GM23248 (cell line): Measurements from ENCODE around the gene SYNPO2. TPM values are rescaled to one million over a fixed set of nuclear protein-coding genes. Genes with fewer than 3 reads are reported as not detected.

ENCODE experiments used
- DNase-seq: peaks from one replicate; pipeline ENCODE4 v3.0.0-alpha.2; 2015
- H2AFZ ChIP-seq: fragments of 200-600 bp; sonication (generic); 2 replicates; pipeline ENCODE4 v1.6.1; 2016; ENCODE audit warnings: antibody characterized with exemption
- H3F3A ChIP-seq: fragments of 200-600 bp; sonication (generic); 2 replicates; pipeline ENCODE4 v1.6.1; 2016; ENCODE audit warnings: mild to moderate bottlenecking, antibody characterized with exemption, mixed run types; ENCODE audit not compliant: insufficient read depth
- H3K27ac ChIP-seq: fragments of 200-600 bp; sonication (generic); 2 replicates; pipeline ENCODE4 v1.5.1; 2016; ENCODE audit warnings: mild to moderate bottlenecking
- H3K27me3 ChIP-seq: fragments of 200-600 bp; sonication (generic); replicated peaks from 2 replicates; pipeline ENCODE4 v1.6.1; 2016; ENCODE audit warnings: mild to moderate bottlenecking; ENCODE audit not compliant: insufficient read depth
- H3K36me3 ChIP-seq: fragments of 200-600 bp; sonication (generic); 2 replicates; pipeline ENCODE4 v1.6.1; 2016; ENCODE audit warnings: low read depth, mild to moderate bottlenecking
- H3K4me1 ChIP-seq: fragments of 200-600 bp; sonication (generic); 2 replicates; pipeline ENCODE4 v1.6.1; 2016; ENCODE audit warnings: mild to moderate bottlenecking; ENCODE audit not compliant: insufficient read depth
- H3K4me2 ChIP-seq: fragments of 200-600 bp; sonication (generic); one replicate; pipeline ENCODE4 v1.6.1; 2016; ENCODE audit warnings: mild to moderate bottlenecking; ENCODE audit not compliant: unreplicated experiment
- H3K4me3 ChIP-seq: fragments of 200-600 bp; sonication (generic); 2 replicates; pipeline ENCODE4 v1.5.1; 2016; ENCODE audit warnings: mild to moderate bottlenecking
- H3K79me2 ChIP-seq: fragments of 200-600 bp; sonication (generic); 2 replicates; pipeline ENCODE4 v1.6.1; 2016; ENCODE audit warnings: mild to moderate bottlenecking; ENCODE audit not compliant: insufficient read depth
- H3K9ac ChIP-seq: fragments of 200-600 bp; sonication (generic); 2 replicates; pipeline ENCODE4 v1.6.1; 2016; ENCODE audit warnings: mild to moderate bottlenecking
- H3K9me2 ChIP-seq: fragments of 200-600 bp; sonication (generic); 2 replicates; pipeline ENCODE4 v1.6.1; 2016; ENCODE audit warnings: mixed run types, mild to moderate bottlenecking, moderate library complexity; ENCODE audit not compliant: insufficient read depth
- H3K9me3 ChIP-seq: fragments of 200-600 bp; sonication (generic); one replicate; pipeline ENCODE4 v1.6.1; 2017; ENCODE audit warnings: low read depth
- H4K20me1 ChIP-seq: fragments of 200-600 bp; sonication (generic); 2 replicates; pipeline ENCODE4 v1.6.0; 2016; ENCODE audit not compliant: insufficient read depth
- EZH2 ChIP-seq: fragments of 200-600 bp; sonication (generic); IDR thresholded peaks from 2 replicates; pipeline ENCODE4 v1.6.1; 2018; ENCODE audit warnings: antibody characterized with exemption, mild to moderate bottlenecking; ENCODE audit not compliant: insufficient read depth, poor library complexity, severe bottlenecking
- EZH2phosphoT487 ChIP-seq: fragments of 200-600 bp; sonication (generic); IDR thresholded peaks from 2 replicates; pipeline ENCODE4 v1.6.1; 2018; ENCODE audit warnings: antibody characterized with exemption, moderate library complexity, mild to moderate bottlenecking, low read depth; ENCODE audit not compliant: insufficient read depth
- WGBS, 2 experiments: methylation state at CpG; one replicate each; pipeline ENCODE4 v1.1.6; 2015 to 2017; ENCODE audit warnings: low lambda C conversion rate in 2 of 2, low coverage in 1 of 2; ENCODE audit errors: missing lambda C conversion rate in 2 of 2; 5-methylcytosine and 5-hydroxymethylcytosine counted together
- in situ Hi-C: fragments of 300-500 bp; cut with MboI; formaldehyde crosslinking; loops from 2 replicates; pipeline ENCODE4 v1.15.0; 2020
- polyA plus RNA-seq: library from polyadenylated mRNA; unstranded; fragments of >200 nt; fragmentation: Nextera tagmentation; extraction: Ambion mirVana; gene quantifications from 2 replicates; pipeline ENCODE4 v1.2.1, GENCODE V29; 2016
- total RNA-seq: library from RNA; depleted of rRNA; stranded (reverse); fragments of >200 nt; shearing (Covaris generic); gene quantifications from 2 replicates; pipeline ENCODE4 v1.2.3, GENCODE V29; 2014

Gene SYNPO2
- total and polyA plus RNA-seq, 2 experiments from 2014 or later: 3.1 to 5.0 TPM

DNA sequence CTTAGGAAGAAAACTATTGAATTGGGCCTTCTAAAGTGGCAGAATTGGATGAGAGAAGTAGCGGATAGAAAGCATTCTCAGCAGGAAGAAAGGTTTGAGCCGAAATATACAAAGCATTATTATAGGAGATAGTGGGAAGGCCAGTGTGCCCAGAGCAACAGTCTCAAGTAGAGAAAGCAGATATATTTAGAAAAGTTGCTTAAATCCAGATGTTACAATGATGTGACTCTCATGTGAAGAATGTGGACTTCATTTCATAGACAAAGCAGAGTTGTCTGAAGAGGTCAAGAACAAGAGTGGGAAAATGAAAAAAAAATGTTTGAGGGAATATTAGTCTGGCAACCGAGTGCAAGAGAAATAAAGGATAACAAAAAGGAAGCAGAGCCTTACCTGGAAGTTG is 66.9 kb downstream of the SYNPO2 start:
- no peaks in the 10 kb centered on the region for H3K79me2 ChIP-seq
- H3K9ac ChIP-seq: peak overlapping the region; percentile 67
- peaks cover 26% of the 10 kb centered on the region for H3F3A ChIP-seq
- no peaks in the 10 kb centered on the region for H4K20me1 ChIP-seq
- H3K9me2 ChIP-seq: no peaks in the 10 kb centered on the region
- no peaks in the 10 kb centered on the region for H3K9me3 ChIP-seq
- H3K36me3 ChIP-seq: no peaks in the 10 kb centered on the region
- peaks cover 42% of the 10 kb centered on the region for H3K4me1 ChIP-seq
- H3K27ac ChIP-seq: peak overlapping the region; percentile 91
- peak overlapping the region; percentile 54 for H2AFZ ChIP-seq
- in situ Hi-C loops: loop anchor here (25.0 kb wide), 1 partner anchor 193 kb away; no protein-coding TSS in a partner anchor
- TF ChIP-seq EZH2: no peak
- TF ChIP-seq EZH2phosphoT487: no peak
- peak; percentile 86 for DNase-seq
- whole genome bisulfite sequencing, 2 experiments: 6 to 8% methylated on average over 3 of the region's 3 CpGs
- H3K27me3 ChIP-seq: no peaks in the 10 kb centered on the region
- H3K4me2 ChIP-seq: peak overlapping the region; percentile 84
- peak overlapping the region; percentile 51 for H3K4me3 ChIP-seq

DNA sequence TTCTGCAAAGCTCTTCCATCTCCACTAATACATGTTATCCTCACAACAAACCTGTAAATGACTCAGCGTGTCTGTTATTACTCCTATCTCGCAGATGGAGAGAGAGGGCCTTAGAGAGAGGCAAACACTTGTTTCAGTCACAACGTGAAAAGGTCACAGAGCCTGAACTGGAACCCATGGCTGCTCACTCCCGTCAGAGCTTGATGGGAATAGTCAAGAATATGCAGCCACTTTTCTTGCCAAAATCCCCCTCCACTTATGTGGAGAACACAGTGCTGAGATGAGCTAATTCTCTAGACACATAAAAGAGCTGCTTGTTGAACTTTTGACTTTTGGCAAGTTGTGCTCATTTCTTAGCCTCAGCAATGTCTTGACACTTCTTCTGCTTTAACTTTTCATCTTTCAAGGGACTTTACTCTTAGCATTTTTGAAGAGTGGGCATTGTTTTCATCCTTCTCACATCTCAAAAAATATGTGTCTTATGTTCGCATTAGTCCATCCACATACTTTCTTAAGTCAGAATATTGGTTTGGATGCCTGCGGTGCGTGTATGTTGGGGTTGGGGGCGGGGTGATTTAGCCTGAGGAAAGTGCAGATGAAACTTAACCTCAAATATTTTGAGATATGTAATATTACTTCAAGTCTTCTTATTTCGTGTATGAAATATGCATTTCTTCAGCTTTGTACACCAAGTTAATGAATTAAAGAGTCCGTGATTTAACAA is 69.2 kb downstream of the SYNPO2 start:
- H3K9ac ChIP-seq: no peak overlapping the region
- no peaks in the 10 kb centered on the region for H3K27me3 ChIP-seq
- no peaks in the 10 kb centered on the region for H3K36me3 ChIP-seq
- no peaks in the 10 kb centered on the region for H3K79me2 ChIP-seq
- H3K4me2 ChIP-seq: no peak overlapping the region
- no peaks in the 10 kb centered on the region for H3K9me3 ChIP-seq
- no peak overlapping the region for H3K4me3 ChIP-seq
- H3K9me2 ChIP-seq: no peaks in the 10 kb centered on the region
- H3F3A ChIP-seq: peaks cover 26% of the 10 kb centered on the region
- no peaks in the 10 kb centered on the region for H4K20me1 ChIP-seq
- H2AFZ ChIP-seq: no peak overlapping the region
- TF ChIP-seq EZH2 (no peak), EZH2phosphoT487 (no peak)
- H3K27ac ChIP-seq: no peak overlapping the region
- in situ Hi-C loops: loop anchor here (25.0 kb wide), 1 partner anchor 196 kb away; no protein-coding TSS in a partner anchor
- peaks cover 42% of the 10 kb centered on the region for H3K4me1 ChIP-seq
- WGBS, 2 experiments: 65 to 71% methylated on average over 10 of the region's 10 CpGs
- DNase-seq: peak; percentile 24

DNA sequence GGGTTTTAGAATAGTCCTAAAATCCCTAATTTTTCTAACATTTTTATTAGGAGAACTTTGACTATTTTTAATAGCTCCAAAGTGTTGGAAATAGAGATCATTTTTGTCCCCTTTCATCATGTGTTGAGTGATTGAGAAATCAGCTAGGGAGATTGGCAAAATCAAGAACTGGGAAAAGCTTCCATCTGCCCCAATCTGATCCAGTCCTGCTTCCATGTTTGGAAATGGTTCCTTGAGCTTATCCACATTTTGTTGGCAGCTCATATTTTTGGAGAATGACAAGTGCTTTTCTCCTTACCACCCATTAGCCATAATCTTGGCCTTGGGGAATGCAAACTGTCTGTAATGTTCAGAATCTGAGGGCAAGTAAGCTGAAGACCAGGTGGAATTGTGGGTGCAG is 73.9 kb downstream of the SYNPO2 start:
- Histone ChIP-seq H2AFZ (no peak overlapping the region), H3K4me2 (no peak overlapping the region), H3K27me3 (no peaks in the 10 kb centered on the region), H3K4me1 (peaks cover 15% of the 10 kb centered on the region), H4K20me1 (no peaks in the 10 kb centered on the region), H3K9me2 (no peaks in the 10 kb centered on the region), H3F3A (peaks cover 14% of the 10 kb centered on the region), H3K79me2 (no peaks in the 10 kb centered on the region), H3K4me3 (no peak overlapping the region), H3K27ac (no peak overlapping the region), H3K9ac (no peak overlapping the region), H3K9me3 (no peaks in the 10 kb centered on the region), H3K36me3 (no peaks in the 10 kb centered on the region)
- no peak for DNase-seq
- in situ Hi-C loops: loop anchor here (25.0 kb wide), 1 partner anchor 200 kb away; no protein-coding TSS in a partner anchor
- TF ChIP-seq EZH2 (no peak), EZH2phosphoT487 (no peak)

GRCh38 chr4:118964891-118965411 is 76.3 kb downstream of the SYNPO2 start:
- no peak overlapping the region for H3K9ac ChIP-seq
- peak overlapping the region; percentile 64 for H2AFZ ChIP-seq
- no peak overlapping the region for H3K4me2 ChIP-seq
- no peak overlapping the region for H3K27ac ChIP-seq
- H3K4me1 ChIP-seq: peaks cover 30% of the 10 kb centered on the region
- no peaks in the 10 kb centered on the region for H3K27me3 ChIP-seq
- H4K20me1 ChIP-seq: no peaks in the 10 kb centered on the region
- 35 to 43% methylated on average over 3 of the region's 3 CpGs for WGBS, 2 experiments
- H3K36me3 ChIP-seq: no peaks in the 10 kb centered on the region
- no peak overlapping the region for H3K4me3 ChIP-seq
- no peaks in the 10 kb centered on the region for H3K79me2 ChIP-seq
- in situ Hi-C loops: loop anchor here (25.0 kb wide), 1 partner anchor 203 kb away; no protein-coding TSS in a partner anchor
- peaks cover 25% of the 10 kb centered on the region for H3F3A ChIP-seq
- DNase-seq: peak; percentile 74
- no peaks in the 10 kb centered on the region for H3K9me3 ChIP-seq
- TF ChIP-seq EZH2phosphoT487 (no peak), EZH2 (no peak)
- H3K9me2 ChIP-seq: no peaks in the 10 kb centered on the region
